Measurements from ENCODE around the gene UNC45B.

The UNC45B gene

GRCh38 chr17:35235289-35235688, 87.7 kb downstream of the UNC45B start:
- no peak for TF ChIP-seq CTCF (IDR thresholded peaks at IDR 0.05; ENCODE audit: low read depth, low read length, missing control alignments)
- no peak for DNase-seq (ENCODE audit: extremely low read depth, low read depth)
- no peak overlapping the region for H3K4me3 ChIP-seq (replicated peaks; ENCODE audit: low read depth, low read length)

- H3K4me3 ChIP-seq (replicated peaks; ENCODE audit: low read depth, low read length): no peak overlapping the region
- DNase-seq (ENCODE audit: extremely low read depth, low read depth): no peak
- no peak for TF ChIP-seq CTCF (IDR thresholded peaks at IDR 0.05; ENCODE audit: low read depth, low read length, missing control alignments)
Observed at GRCh38 chr17:35235917-35236316, 88.3 kb downstream of the UNC45B start.

- TF ChIP-seq CTCF (IDR thresholded peaks at IDR 0.05; ENCODE audit: low read depth, low read length, missing control alignments): no peak
- no peak for DNase-seq (ENCODE audit: extremely low read depth, low read depth)
- no peak overlapping the region for H3K4me3 ChIP-seq (replicated peaks; ENCODE audit: low read depth, low read length)
Observed at GRCh38 chr17:35236821-35237220, 89.2 kb downstream of the UNC45B start.

GRCh38 chr17:35238821-35239220, 91.2 kb downstream of the UNC45B start:
- no peak overlapping the region for H3K4me3 ChIP-seq (replicated peaks; ENCODE audit: low read depth, low read length)
- no peak for DNase-seq (ENCODE audit: extremely low read depth, low read depth)
- no peak for TF ChIP-seq CTCF (IDR thresholded peaks at IDR 0.05; ENCODE audit: low read depth, low read length, missing control alignments)
